MM.1S (cell line): Measurements from ENCODE around the gene SPO11.

Experiments
- DNase-seq: peaks from one replicate; pipeline ENCODE4 v3.0.0-alpha.2; 2015
- H2AFZ ChIP-seq: fragments of 300-600 bp; sonication (generic); 2 replicates; pipeline ENCODE4 v1.6.0; 2016; ENCODE audit warnings: antibody characterized with exemption, low read length
- H3F3A ChIP-seq: fragments of 300-600 bp; sonication (generic); 2 replicates; pipeline ENCODE4 v1.6.1; 2016; ENCODE audit warnings: mild to moderate bottlenecking, antibody characterized with exemption, low read length, moderate library complexity, mixed read lengths; ENCODE audit not compliant: insufficient read depth
- H3K27ac ChIP-seq: fragments of 300-600 bp; sonication (generic); 2 replicates; pipeline ENCODE4 v1.5.1; 2016; ENCODE audit warnings: mild to moderate bottlenecking, low read length
- H3K27me3 ChIP-seq: fragments of 300-600 bp; sonication (generic); replicated peaks from 2 replicates; pipeline ENCODE4 v1.6.0; 2016; ENCODE audit warnings: low read length; ENCODE audit not compliant: insufficient read depth
- H3K36me3 ChIP-seq: fragments of 300-600 bp; sonication (generic); replicated peaks from 2 replicates; pipeline ENCODE4 v1.6.1; 2016; ENCODE audit warnings: mild to moderate bottlenecking, low read length, mixed read lengths; ENCODE audit not compliant: insufficient read depth
- H3K4me1 ChIP-seq: fragments of 300-600 bp; sonication (generic); 2 replicates; pipeline ENCODE4 v1.6.1; 2016; ENCODE audit warnings: low read length, mixed read lengths
- H3K4me2 ChIP-seq: fragments of 300-600 bp; sonication (generic); 2 replicates; pipeline ENCODE4 v1.6.0; 2016; ENCODE audit warnings: low read depth, low read length
- H3K4me3 ChIP-seq: fragments of 300-600 bp; sonication (generic); 2 replicates; pipeline ENCODE4 v1.5.1; 2016; ENCODE audit warnings: low read length, mixed read lengths
- H3K79me2 ChIP-seq: fragments of 300-600 bp; sonication (generic); 2 replicates; pipeline ENCODE4 v1.6.1; 2016; ENCODE audit warnings: mixed run types, low read length, mixed read lengths
- H3K9ac ChIP-seq: fragments of 300-600 bp; sonication (generic); 2 replicates; pipeline ENCODE4 v1.6.1; 2016; ENCODE audit warnings: low read length, mixed read lengths
- H3K9me2 ChIP-seq: fragments of 300-600 bp; sonication (generic); replicated peaks from 2 replicates; pipeline ENCODE4 v1.6.1; 2016; ENCODE audit warnings: mild to moderate bottlenecking, low read length, mixed read lengths; ENCODE audit not compliant: insufficient read depth
- H3K9me3 ChIP-seq: fragments of 300-600 bp; sonication (generic); replicated peaks from 2 replicates; pipeline ENCODE4 v1.6.1; 2016; ENCODE audit warnings: mild to moderate bottlenecking, low read length, mixed read lengths; ENCODE audit not compliant: insufficient read depth
- H4K20me1 ChIP-seq: fragments of 300-600 bp; sonication (generic); 2 replicates; pipeline ENCODE4 v1.6.1; 2016; ENCODE audit warnings: mild to moderate bottlenecking, low read length, moderate library complexity, mixed read lengths; ENCODE audit not compliant: insufficient read depth
- CTCF ChIP-seq: fragments of 300-600 bp; sonication (generic); IDR thresholded peaks from 2 replicates; pipeline ENCODE4 v1.5.1; 2016; ENCODE audit warnings: antibody characterized with exemption, low read length, mixed read lengths
- EZH2 ChIP-seq: fragments of 300-600 bp; sonication (generic); optimal IDR thresholded peaks from 2 replicates; pipeline ENCODE3; 2017; ENCODE audit warnings: low read depth, mild to moderate bottlenecking, antibody characterized with exemption, low read length, mixed read lengths
- EZH2phosphoT487 ChIP-seq: fragments of 300-600 bp; sonication (generic); IDR thresholded peaks from 2 replicates; pipeline ENCODE4 v1.6.1; 2018; ENCODE audit warnings: antibody characterized with exemption, low read length

The SPO11 gene

GRCh38 chr20:57378646-57379262 is 49.2 kb downstream of the SPO11 start:
- H3K27ac ChIP-seq: no peak overlapping the region
- H3K4me3 ChIP-seq: no peak overlapping the region
- H4K20me1 ChIP-seq: peaks cover 3% of the 10 kb centered on the region; the same call in 1 of the 2 replicates
- no peak overlapping the region for H3K4me2 ChIP-seq
- H3K27me3 ChIP-seq: no peaks in the 10 kb centered on the region
- H3K9me2 ChIP-seq: no peaks in the 10 kb centered on the region
- H3K9me3 ChIP-seq: no peaks in the 10 kb centered on the region
- peaks cover 47% of the 10 kb centered on the region for H3K79me2 ChIP-seq
- TF ChIP-seq EZH2: no peak
- no peak for TF ChIP-seq EZH2phosphoT487
- TF ChIP-seq CTCF: no peak
- H3K36me3 ChIP-seq: peaks cover 4% of the 10 kb centered on the region; the same call in 1 of the 2 replicates
- peaks cover 22% of the 10 kb centered on the region for H3K4me1 ChIP-seq
- no peak for DNase-seq
- no peak overlapping the region for H3K9ac ChIP-seq
- H3F3A ChIP-seq: peaks cover 33% of the 10 kb centered on the region
- H2AFZ ChIP-seq: no peak overlapping the region

DNA sequence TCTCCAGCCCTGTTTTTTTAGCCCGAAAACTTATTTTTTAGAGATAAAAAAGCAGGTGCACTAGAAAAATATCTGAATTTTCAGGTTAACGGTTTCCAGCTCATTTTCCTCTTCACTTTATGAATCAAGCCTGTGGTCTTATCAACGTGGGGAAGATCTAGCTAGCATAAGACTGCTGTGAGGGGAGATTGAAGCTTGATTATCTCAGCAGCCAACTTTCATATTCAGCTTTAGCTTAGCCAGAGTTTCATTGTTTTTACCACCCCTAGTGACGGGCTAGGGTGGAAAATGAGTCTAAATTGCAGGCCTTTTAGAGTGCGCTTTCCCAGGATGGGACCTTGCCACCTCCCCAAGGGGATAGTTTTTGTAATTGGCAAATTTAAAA is 49.7 kb downstream of the SPO11 start:
- no peak for TF ChIP-seq EZH2
- TF ChIP-seq EZH2phosphoT487: no peak
- TF ChIP-seq CTCF: no peak
- Histone ChIP-seq H3K4me2 (no peak overlapping the region), H3K27ac (no peak overlapping the region), H3K4me3 (no peak overlapping the region), H3K27me3 (no peaks in the 10 kb centered on the region), H3K9me3 (no peaks in the 10 kb centered on the region), H3K36me3 (peaks cover 4% of the 10 kb centered on the region; the same call in 1 of the 2 replicates), H3K79me2 (peaks cover 44% of the 10 kb centered on the region), H3K4me1 (peaks cover 23% of the 10 kb centered on the region), H3F3A (peaks cover 38% of the 10 kb centered on the region), H2AFZ (no peak overlapping the region), H4K20me1 (peaks cover 3% of the 10 kb centered on the region; the same call in 1 of the 2 replicates), H3K9me2 (no peaks in the 10 kb centered on the region), H3K9ac (no peak overlapping the region)
- DNase-seq: no peak

DNA sequence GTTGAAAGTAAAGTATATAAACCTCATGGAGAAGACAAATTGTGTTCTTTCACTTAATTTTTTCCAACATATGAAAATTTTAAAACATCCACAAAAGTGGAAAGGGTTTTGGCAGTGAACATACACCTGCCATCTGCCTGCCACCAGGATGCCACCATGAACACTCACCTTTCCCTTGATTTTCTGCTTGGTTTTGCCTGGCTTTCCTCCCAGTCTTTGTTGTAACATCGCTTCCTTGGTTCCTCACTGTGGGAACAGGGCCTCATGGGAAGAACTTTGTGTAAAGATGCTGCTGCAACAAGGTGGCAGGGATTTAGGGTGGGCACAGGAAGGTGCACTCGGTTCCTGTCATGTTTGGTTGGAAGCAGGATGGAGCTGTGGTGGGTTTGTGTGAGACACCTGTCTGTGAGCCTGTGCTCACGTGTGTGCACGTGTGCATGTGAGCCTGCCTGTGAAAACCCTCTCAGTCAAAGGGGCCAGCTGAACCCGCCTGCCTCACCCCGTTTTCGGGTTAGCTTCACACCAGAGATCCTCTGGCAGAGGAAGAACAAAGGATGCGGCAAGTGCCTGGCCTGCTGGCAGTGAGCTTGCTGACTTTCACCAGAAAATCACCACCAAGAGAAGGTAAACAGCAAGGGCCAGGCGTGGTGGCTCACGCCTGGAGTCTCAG is 50.6 kb downstream of the SPO11 start:
- Histone ChIP-seq H4K20me1 (peaks cover 3% of the 10 kb centered on the region; the same call in 1 of the 2 replicates), H3K4me3 (no peak overlapping the region), H3F3A (peaks cover 45% of the 10 kb centered on the region), H2AFZ (no peak overlapping the region), H3K4me1 (peaks cover 33% of the 10 kb centered on the region), H3K36me3 (peaks cover 4% of the 10 kb centered on the region; the same call in 1 of the 2 replicates), H3K4me2 (no peak overlapping the region), H3K9me2 (no peaks in the 10 kb centered on the region), H3K9me3 (no peaks in the 10 kb centered on the region), H3K27ac (no peak overlapping the region), H3K27me3 (no peaks in the 10 kb centered on the region), H3K9ac (no peak overlapping the region), H3K79me2 (peaks cover 42% of the 10 kb centered on the region)
- TF ChIP-seq EZH2phosphoT487: no peak
- TF ChIP-seq CTCF: no peak
- no peak for TF ChIP-seq EZH2
- no peak for DNase-seq
